Hepatocyte (in vitro differentiated cells): Measurements from ENCODE around the gene CHCHD4.

Experiments used
- EZH2 ChIP-seq: fragments of 200-600 bp; sonication (generic); IDR thresholded peaks from 2 replicates; pipeline ENCODE4 v1.6.1; 2016; ENCODE audit warnings: antibody characterized with exemption, mild to moderate bottlenecking, borderline replicate concordance
- TF ChIP-seq, protein P1 (sequence below): fragments of 200-600 bp; sonication (generic); IDR thresholded peaks from 2 replicates; pipeline ENCODE4 v1.5.1; 2016; ENCODE audit warnings: antibody characterized with exemption, mild to moderate bottlenecking; ENCODE audit not compliant: poor library complexity

DNA sequence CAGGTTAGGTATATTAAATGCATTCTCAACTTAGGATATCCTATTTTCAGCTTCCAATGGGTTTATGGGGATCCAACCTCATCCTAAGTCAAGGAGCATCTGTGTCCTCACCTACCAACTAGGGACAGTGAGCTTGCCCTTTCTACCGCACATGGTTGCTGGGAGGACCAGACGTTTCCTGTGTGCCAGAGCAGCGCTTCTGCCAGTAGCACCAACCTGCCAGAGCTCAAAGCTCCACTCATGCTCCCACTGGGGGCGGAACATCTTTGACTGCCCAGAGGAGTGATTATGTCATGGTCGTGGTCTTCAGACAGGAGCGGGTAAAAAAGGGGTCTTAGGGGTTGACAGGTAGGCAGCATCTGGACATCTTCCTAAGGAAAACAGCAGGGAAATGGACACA, 29.0 kb upstream of the CHCHD4 start:
- TF ChIP-seq, protein P1, sequence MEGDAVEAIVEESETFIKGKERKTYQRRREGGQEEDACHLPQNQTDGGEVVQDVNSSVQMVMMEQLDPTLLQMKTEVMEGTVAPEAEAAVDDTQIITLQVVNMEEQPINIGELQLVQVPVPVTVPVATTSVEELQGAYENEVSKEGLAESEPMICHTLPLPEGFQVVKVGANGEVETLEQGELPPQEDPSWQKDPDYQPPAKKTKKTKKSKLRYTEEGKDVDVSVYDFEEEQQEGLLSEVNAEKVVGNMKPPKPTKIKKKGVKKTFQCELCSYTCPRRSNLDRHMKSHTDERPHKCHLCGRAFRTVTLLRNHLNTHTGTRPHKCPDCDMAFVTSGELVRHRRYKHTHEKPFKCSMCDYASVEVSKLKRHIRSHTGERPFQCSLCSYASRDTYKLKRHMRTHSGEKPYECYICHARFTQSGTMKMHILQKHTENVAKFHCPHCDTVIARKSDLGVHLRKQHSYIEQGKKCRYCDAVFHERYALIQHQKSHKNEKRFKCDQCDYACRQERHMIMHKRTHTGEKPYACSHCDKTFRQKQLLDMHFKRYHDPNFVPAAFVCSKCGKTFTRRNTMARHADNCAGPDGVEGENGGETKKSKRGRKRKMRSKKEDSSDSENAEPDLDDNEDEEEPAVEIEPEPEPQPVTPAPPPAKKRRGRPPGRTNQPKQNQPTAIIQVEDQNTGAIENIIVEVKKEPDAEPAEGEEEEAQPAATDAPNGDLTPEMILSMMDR, result no peak
- no peak for TF ChIP-seq EZH2
